GM18873 (cell line): ENCODE data around the gene ZNF566.

ENCODE experiments used
- ATAC-seq: cut with Tn5 transposase; IDR thresholded peaks from one replicate; pipeline ENCODE4 v1.9.1; 2021; ENCODE audit warnings: mild to moderate bottlenecking, moderate library complexity, moderate number of reproducible peaks; ENCODE audit not compliant: unreplicated experiment, low FRiP score

Gene ZNF566

GRCh38 chr19:36449059-36449670 is 40.2 kb downstream of the ZNF566 start:
- ATAC-seq, result no peak

DNA sequence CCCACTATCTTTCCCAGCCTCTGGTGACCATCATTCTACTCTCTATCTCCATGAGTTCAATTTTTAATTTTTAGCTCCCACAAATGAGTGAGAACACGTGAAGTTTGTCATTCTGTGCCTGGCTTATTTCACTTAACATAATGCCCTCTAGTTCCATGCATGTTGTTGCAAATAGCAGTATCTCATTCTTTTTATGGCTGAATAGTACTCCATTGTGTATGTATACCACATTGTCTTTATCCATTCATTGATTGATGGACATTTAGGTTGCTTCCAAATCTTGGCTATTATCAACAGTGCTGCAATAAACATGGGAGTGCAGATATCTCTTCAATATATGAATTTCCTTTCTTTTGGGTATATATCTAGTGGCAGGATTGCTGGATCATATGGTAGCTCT is 48.0 kb downstream of the ZNF566 start:
- no peak for ATAC-seq

GRCh38 chr19:36436531-36436930 is 52.8 kb downstream of the ZNF566 start:
- no peak for ATAC-seq

- ATAC-seq, result no peak
These were observed 65.4 kb downstream of the ZNF566 start for GRCh38 chr19:36423925-36424324.

DNA sequence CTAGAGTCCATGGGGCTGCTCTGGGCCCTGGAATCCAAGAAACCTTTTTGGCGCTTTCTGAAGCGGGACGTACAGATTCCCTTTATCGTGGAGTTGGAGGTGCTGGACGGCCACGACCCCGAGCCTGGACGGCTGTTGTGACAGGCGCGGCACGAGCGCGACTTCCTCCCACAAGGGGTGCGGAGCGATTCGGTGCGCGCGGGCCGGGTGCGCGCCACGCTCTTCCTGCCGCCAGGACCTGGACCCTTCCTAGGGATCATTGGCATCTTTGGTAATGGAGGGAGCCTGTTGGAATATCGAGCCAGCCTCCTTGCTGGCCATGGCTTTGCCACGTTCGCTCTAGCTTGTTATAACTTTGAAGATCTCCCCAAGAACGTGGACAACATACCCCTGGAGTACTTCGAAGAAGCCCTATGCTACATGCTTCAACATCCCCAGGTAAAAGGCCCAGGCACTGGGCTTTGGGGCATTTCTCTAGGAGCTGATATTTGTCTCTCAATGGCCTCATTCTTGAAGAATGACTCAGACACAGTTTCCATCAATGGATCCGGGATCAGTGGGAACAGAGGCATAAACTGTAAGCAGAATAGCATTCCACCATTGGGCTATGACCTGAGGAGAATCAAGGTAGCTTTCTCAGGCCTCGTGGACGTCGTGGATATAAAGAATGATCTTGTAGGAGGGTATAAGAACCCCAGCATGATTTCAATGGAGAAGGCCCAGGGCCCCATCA is 67.4 kb downstream of the ZNF566 start:
- ATAC-seq, result no peak

- ATAC-seq, result no peak
These were observed 68.2 kb downstream of the ZNF566 start for GRCh38 chr19:36420961-36421748.

GRCh38 chr19:36418287-36419001 is 70.9 kb downstream of the ZNF566 start, which contains the start of gene ZFP82:
TSS of gene ZFP82 (minus strand) at chr19:36418644. CDS start at chr19:36409789, 8,855 bp downstream.
- ATAC-seq, result peak; percentile 47

- ATAC-seq, result no peak
These were observed 71.5 kb downstream of the ZNF566 start for GRCh38 chr19:36417752-36418286.

GRCh38 chr19:36409841-36410240 is 79.5 kb downstream of the ZNF566 start:
- no peak for ATAC-seq

DNA sequence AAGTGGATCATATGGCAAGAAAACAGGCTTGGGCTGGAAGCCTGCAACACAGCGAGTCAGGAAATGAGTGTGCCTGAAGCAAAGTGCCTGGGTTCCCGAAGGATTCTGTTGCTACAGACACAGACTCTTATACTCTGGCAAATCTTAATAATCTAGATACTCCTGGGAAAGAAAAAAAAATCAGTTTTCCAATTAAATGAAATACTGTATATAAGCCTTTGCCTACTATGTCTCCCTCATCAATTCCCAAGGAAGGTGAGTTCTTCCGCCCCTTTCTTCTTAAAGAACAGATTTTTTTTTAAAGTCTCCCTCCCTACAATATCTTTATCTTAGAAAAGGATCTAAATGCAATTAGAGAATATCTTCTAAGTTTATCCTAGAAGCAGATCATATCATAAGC is 81.3 kb downstream of the ZNF566 start:
- ATAC-seq, result no peak

- no peak for ATAC-seq
These were observed 84.9 kb downstream of the ZNF566 start for GRCh38 chr19:36404498-36404897.

DNA sequence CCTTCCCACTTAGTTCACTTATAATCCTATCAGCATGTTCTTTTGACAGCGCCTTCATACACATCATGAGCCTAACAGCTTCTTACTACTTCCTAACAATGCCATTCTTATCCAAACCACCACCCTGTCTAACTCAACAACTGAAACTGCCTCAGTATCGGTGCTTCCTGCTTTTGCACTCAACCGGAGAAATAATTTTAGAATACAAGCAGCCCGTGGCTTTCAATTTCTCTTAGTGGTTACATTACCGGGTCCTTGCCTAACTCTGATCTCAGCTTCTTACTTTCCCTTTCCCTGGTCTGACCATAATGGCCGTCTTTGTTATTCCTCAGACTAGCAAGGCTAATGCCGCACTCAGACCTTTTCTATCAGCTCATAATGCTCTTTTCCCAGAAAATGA is 87.9 kb downstream of the ZNF566 start:
- ATAC-seq, result no peak

DNA sequence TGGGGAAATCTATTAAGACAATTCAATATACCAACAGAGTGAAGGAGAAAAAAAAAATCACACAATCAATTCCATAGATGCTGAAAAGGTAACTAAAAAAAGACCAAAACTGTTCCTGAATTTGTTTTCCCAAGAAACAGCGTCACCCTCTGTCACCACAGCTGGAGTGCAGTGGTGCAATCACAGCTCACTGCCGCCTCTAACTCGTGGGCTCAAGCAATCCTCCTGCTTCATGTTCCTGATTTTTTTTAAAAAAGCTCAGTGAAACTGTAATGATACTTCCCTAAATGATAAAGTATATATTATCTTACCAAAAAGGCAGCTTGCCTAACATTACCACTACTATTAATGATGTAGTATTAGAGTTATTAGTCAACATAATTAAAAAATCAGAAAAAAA is 90.8 kb downstream of the ZNF566 start:
- no peak for ATAC-seq
